HEK293 (cell line): ENCODE measurements around the gene ACSS2.
A peak's percentile ranks its signal among the peaks of the same experiment; 100 is the strongest.

Source experiments
- AEBP2 ChIP-seq: fragments of 450-650 bp; formaldehyde crosslinking; IDR thresholded peaks from 2 replicates; pipeline ENCODE4 v1.5.1; 2016; ENCODE audit warnings: missing biosample characterization, missing genetic modification characterization, borderline replicate concordance
- ATF2 ChIP-seq: fragments of 450-650 bp; formaldehyde crosslinking; IDR thresholded peaks from 2 replicates; pipeline ENCODE4 v1.5.1; 2016; ENCODE audit warnings: missing biosample characterization, missing genetic modification characterization, low read depth
- FEZF1 ChIP-seq: fragments of 450-650 bp; formaldehyde crosslinking; IDR thresholded peaks from 2 replicates; pipeline ENCODE4 v1.5.1; 2016; ENCODE audit warnings: missing biosample characterization, missing genetic modification characterization
- GFI1B ChIP-seq: fragments of 450-650 bp; formaldehyde crosslinking; IDR thresholded peaks from 2 replicates; pipeline ENCODE4 v1.5.1; 2016; ENCODE audit warnings: missing biosample characterization, missing genetic modification characterization
- GLI2 ChIP-seq: fragments of 450-650 bp; formaldehyde crosslinking; IDR thresholded peaks from 2 replicates; pipeline ENCODE4; 2017; ENCODE audit warnings: missing biosample characterization, missing genetic modification characterization, low read depth, borderline replicate concordance
- KLF7 ChIP-seq: fragments of 450-650 bp; formaldehyde crosslinking; IDR thresholded peaks from 2 replicates; pipeline ENCODE4 v1.5.1; 2016; ENCODE audit warnings: missing biosample characterization, missing genetic modification characterization, borderline replicate concordance
- SP7 ChIP-seq: fragments of 450-650 bp; formaldehyde crosslinking; IDR thresholded peaks from 2 replicates; pipeline ENCODE4 v1.5.1; 2016; ENCODE audit warnings: missing biosample characterization, missing genetic modification characterization
- ZBTB1 ChIP-seq: fragments of 450-650 bp; formaldehyde crosslinking; IDR thresholded peaks from 2 replicates; pipeline ENCODE4 v1.5.1; 2016; ENCODE audit warnings: missing biosample characterization, missing genetic modification characterization
- ZEB2 ChIP-seq: fragments of 450-650 bp; formaldehyde crosslinking; IDR thresholded peaks from 2 replicates; pipeline ENCODE4 v1.5.1; 2016; ENCODE audit warnings: missing biosample characterization, missing genetic modification characterization
- ZNF148 ChIP-seq: fragments of 450-650 bp; formaldehyde crosslinking; IDR thresholded peaks from 2 replicates; pipeline ENCODE4 v1.5.0; 2017; ENCODE audit warnings: missing biosample characterization, missing genetic modification characterization, borderline replicate concordance
- ZNF341 ChIP-seq: fragments of 450-650 bp; formaldehyde crosslinking; IDR thresholded peaks from 2 replicates; pipeline ENCODE4; 2016; ENCODE audit warnings: low read depth, missing biosample characterization, missing genetic modification characterization
- ZNF394 ChIP-seq: fragments of 450-650 bp; formaldehyde crosslinking; IDR thresholded peaks from 2 replicates; pipeline ENCODE4 v1.5.1; 2016; ENCODE audit warnings: missing biosample characterization, missing genetic modification characterization, mild to moderate bottlenecking, moderate library complexity, borderline replicate concordance
- ZNF416 ChIP-seq: fragments of 450-650 bp; formaldehyde crosslinking; IDR thresholded peaks from 2 replicates; pipeline ENCODE4 v1.5.1; 2016; ENCODE audit warnings: missing biosample characterization, missing genetic modification characterization
- ZNF548 ChIP-seq: fragments of 450-650 bp; formaldehyde crosslinking; IDR thresholded peaks from 2 replicates; pipeline ENCODE4 v1.5.1; 2016; ENCODE audit warnings: missing biosample characterization, missing genetic modification characterization
- ZNF571 ChIP-seq: fragments of 450-650 bp; formaldehyde crosslinking; IDR thresholded peaks from 2 replicates; pipeline ENCODE4 v1.5.0; 2017; ENCODE audit warnings: missing biosample characterization, missing genetic modification characterization
- ZNF623 ChIP-seq: fragments of 450-650 bp; formaldehyde crosslinking; IDR thresholded peaks from 2 replicates; pipeline ENCODE4 v1.5.1; 2016; ENCODE audit warnings: missing biosample characterization, missing genetic modification characterization
- ZNF626 ChIP-seq: fragments of 450-650 bp; sonication (Bioruptor Pico); formaldehyde crosslinking; IDR thresholded peaks from 2 replicates; pipeline ENCODE4 v1.5.1; 2018; ENCODE audit warnings: missing biosample characterization, missing genetic modification characterization, inconsistent platforms
- ZNF747 ChIP-seq: fragments of 450-650 bp; formaldehyde crosslinking; IDR thresholded peaks from 2 replicates; pipeline ENCODE4 v1.5.1; 2016; ENCODE audit warnings: missing biosample characterization, missing genetic modification characterization
- ZNF76 ChIP-seq: fragments of 450-650 bp; formaldehyde crosslinking; IDR thresholded peaks from 2 replicates; pipeline ENCODE4; 2016; ENCODE audit warnings: low read depth, missing biosample characterization, missing genetic modification characterization, borderline replicate concordance
- TF ChIP-seq, protein P1 (sequence below): fragments of 450-650 bp; formaldehyde crosslinking; IDR thresholded peaks from 2 replicates; pipeline ENCODE4 v1.5.1; 2016; ENCODE audit warnings: missing biosample characterization, missing genetic modification characterization, borderline replicate concordance
- TF ChIP-seq, protein P2 (sequence below): fragments of 450-650 bp; IDR thresholded peaks from 2 replicates; pipeline ENCODE4 v1.5.1; 2018; ENCODE audit warnings: missing biosample characterization, mild to moderate bottlenecking, missing genetic modification characterization
- TF ChIP-seq, protein P3 (sequence below): fragments of 450-650 bp; formaldehyde crosslinking; IDR thresholded peaks from 2 replicates; pipeline ENCODE4 v1.5.1; 2017; ENCODE audit warnings: missing biosample characterization, missing genetic modification characterization

The ACSS2 gene

GRCh38 chr20:34907616-34908469 is 31.4 kb downstream of the ACSS2 start (continued):
- TF ChIP-seq ZNF148 (no peak), ZBTB1 (tag by site-specific recombination) (no peak), ZNF626 (no peak), ZNF341 (tag by site-specific recombination) (no peak), KLF7 (tag by site-specific recombination) (no peak), GFI1B (tag by site-specific recombination) (no peak), ZEB2 (peak; percentile 65; the same call in 1 of the 2 replicates), ZNF76 (no peak), ZNF747 (tag by site-specific recombination) (no peak), ZNF548 (tag by site-specific recombination) (no peak), AEBP2 (tag by site-specific recombination) (no peak), FEZF1 (peak; percentile 95), ZNF394 (tag by site-specific recombination) (no peak; the same call in 1 of the 2 replicates), ZNF623 (tag by site-specific recombination) (no peak), ZNF571 (tag by site-specific recombination) (no peak), SP7 (tag by site-specific recombination) (peak; percentile 61), GLI2 (tag by site-specific recombination) (no peak), ZNF416 (tag by site-specific recombination) (no peak), ATF2 (tag by site-specific recombination) (no peak)
- TF ChIP-seq, protein P1, sequence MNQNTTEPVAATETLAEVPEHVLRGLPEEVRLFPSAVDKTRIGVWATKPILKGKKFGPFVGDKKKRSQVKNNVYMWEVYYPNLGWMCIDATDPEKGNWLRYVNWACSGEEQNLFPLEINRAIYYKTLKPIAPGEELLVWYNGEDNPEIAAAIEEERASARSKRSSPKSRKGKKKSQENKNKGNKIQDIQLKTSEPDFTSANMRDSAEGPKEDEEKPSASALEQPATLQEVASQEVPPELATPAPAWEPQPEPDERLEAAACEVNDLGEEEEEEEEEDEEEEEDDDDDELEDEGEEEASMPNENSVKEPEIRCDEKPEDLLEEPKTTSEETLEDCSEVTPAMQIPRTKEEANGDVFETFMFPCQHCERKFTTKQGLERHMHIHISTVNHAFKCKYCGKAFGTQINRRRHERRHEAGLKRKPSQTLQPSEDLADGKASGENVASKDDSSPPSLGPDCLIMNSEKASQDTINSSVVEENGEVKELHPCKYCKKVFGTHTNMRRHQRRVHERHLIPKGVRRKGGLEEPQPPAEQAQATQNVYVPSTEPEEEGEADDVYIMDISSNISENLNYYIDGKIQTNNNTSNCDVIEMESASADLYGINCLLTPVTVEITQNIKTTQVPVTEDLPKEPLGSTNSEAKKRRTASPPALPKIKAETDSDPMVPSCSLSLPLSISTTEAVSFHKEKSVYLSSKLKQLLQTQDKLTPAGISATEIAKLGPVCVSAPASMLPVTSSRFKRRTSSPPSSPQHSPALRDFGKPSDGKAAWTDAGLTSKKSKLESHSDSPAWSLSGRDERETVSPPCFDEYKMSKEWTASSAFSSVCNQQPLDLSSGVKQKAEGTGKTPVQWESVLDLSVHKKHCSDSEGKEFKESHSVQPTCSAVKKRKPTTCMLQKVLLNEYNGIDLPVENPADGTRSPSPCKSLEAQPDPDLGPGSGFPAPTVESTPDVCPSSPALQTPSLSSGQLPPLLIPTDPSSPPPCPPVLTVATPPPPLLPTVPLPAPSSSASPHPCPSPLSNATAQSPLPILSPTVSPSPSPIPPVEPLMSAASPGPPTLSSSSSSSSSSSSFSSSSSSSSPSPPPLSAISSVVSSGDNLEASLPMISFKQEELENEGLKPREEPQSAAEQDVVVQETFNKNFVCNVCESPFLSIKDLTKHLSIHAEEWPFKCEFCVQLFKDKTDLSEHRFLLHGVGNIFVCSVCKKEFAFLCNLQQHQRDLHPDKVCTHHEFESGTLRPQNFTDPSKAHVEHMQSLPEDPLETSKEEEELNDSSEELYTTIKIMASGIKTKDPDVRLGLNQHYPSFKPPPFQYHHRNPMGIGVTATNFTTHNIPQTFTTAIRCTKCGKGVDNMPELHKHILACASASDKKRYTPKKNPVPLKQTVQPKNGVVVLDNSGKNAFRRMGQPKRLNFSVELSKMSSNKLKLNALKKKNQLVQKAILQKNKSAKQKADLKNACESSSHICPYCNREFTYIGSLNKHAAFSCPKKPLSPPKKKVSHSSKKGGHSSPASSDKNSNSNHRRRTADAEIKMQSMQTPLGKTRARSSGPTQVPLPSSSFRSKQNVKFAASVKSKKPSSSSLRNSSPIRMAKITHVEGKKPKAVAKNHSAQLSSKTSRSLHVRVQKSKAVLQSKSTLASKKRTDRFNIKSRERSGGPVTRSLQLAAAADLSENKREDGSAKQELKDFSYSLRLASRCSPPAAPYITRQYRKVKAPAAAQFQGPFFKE (tag by site-specific recombination), result no peak
- TF ChIP-seq, protein P2, sequence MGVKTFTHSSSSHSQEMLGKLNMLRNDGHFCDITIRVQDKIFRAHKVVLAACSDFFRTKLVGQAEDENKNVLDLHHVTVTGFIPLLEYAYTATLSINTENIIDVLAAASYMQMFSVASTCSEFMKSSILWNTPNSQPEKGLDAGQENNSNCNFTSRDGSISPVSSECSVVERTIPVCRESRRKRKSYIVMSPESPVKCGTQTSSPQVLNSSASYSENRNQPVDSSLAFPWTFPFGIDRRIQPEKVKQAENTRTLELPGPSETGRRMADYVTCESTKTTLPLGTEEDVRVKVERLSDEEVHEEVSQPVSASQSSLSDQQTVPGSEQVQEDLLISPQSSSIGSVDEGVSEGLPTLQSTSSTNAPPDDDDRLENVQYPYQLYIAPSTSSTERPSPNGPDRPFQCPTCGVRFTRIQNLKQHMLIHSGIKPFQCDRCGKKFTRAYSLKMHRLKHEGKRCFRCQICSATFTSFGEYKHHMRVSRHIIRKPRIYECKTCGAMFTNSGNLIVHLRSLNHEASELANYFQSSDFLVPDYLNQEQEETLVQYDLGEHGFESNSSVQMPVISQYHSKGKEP (tag by site-specific recombination), result no peak
- TF ChIP-seq, protein P3, sequence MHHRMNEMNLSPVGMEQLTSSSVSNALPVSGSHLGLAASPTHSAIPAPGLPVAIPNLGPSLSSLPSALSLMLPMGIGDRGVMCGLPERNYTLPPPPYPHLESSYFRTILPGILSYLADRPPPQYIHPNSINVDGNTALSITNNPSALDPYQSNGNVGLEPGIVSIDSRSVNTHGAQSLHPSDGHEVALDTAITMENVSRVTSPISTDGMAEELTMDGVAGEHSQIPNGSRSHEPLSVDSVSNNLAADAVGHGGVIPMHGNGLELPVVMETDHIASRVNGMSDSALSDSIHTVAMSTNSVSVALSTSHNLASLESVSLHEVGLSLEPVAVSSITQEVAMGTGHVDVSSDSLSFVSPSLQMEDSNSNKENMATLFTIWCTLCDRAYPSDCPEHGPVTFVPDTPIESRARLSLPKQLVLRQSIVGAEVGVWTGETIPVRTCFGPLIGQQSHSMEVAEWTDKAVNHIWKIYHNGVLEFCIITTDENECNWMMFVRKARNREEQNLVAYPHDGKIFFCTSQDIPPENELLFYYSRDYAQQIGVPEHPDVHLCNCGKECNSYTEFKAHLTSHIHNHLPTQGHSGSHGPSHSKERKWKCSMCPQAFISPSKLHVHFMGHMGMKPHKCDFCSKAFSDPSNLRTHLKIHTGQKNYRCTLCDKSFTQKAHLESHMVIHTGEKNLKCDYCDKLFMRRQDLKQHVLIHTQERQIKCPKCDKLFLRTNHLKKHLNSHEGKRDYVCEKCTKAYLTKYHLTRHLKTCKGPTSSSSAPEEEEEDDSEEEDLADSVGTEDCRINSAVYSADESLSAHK (tag by site-specific recombination), result no peak
